GM23338 (cell line): Measurements from ENCODE around the gene TMCO1. TPM values are rescaled to one million over a fixed set of nuclear protein-coding genes. Genes with fewer than 3 reads are reported as not detected.

Experiments
- ATAC-seq: fragments of 200-7000 bp; cut with Tn5 transposase; 3 replicates; pipeline ENCODE4 v1.9.1; 2020
- DNase-seq: peaks from one replicate; pipeline ENCODE4 v3.0.0-alpha.2; 2015; ENCODE audit warnings: low spot score
- H2AFZ ChIP-seq: fragments of 200-600 bp; sonication (generic); 2 replicates; pipeline ENCODE4 v1.8.0; 2016; ENCODE audit warnings: antibody characterized with exemption, mild to moderate bottlenecking, moderate library complexity
- H3F3A ChIP-seq: fragments of 200-600 bp; sonication (generic); replicated peaks from 2 replicates; pipeline ENCODE4 v1.8.0; 2017; ENCODE audit warnings: antibody characterized with exemption, mixed run types, low read depth
- H3K27ac ChIP-seq: fragments of 200-600 bp; sonication (generic); 2 replicates; pipeline ENCODE4 v1.6.1; 2016; ENCODE audit warnings: low read depth
- H3K27me3 ChIP-seq: fragments of 200-600 bp; sonication (generic); 2 replicates; pipeline ENCODE4 v1.8.0; 2016; ENCODE audit warnings: mild to moderate bottlenecking, mixed run types, moderate library complexity; ENCODE audit not compliant: insufficient read depth
- H3K36me3 ChIP-seq: fragments of 200-600 bp; sonication (generic); 2 replicates; pipeline ENCODE4 v1.8.0; 2016; ENCODE audit warnings: mild to moderate bottlenecking; ENCODE audit not compliant: insufficient read depth
- H3K4me1 ChIP-seq: fragments of 200-600 bp; sonication (generic); 2 replicates; pipeline ENCODE4 v1.8.0; 2016; ENCODE audit warnings: mild to moderate bottlenecking, moderate library complexity; ENCODE audit not compliant: insufficient read depth
- H3K4me2 ChIP-seq: fragments of 200-600 bp; sonication (generic); 2 replicates; pipeline ENCODE4 v1.7.1; 2017; ENCODE audit warnings: mixed run types
- H3K4me3 ChIP-seq: fragments of 200-600 bp; sonication (generic); 2 replicates; pipeline ENCODE4 v1.6.1; 2016; ENCODE audit warnings: mixed run types
- H3K79me2 ChIP-seq: fragments of 200-600 bp; sonication (generic); replicated peaks from 2 replicates; pipeline ENCODE4 v1.8.0; 2017; ENCODE audit warnings: mild to moderate bottlenecking; ENCODE audit not compliant: insufficient read depth
- H3K9me2 ChIP-seq: fragments of 200-600 bp; sonication (generic); 2 replicates; pipeline ENCODE4 v1.8.0; 2017; ENCODE audit not compliant: insufficient read depth
- H4K20me1 ChIP-seq: fragments of 200-600 bp; sonication (generic); replicated peaks from 2 replicates; pipeline ENCODE4 v1.8.0; 2017; ENCODE audit warnings: mild to moderate bottlenecking; ENCODE audit not compliant: insufficient read depth
- H3K27ac Mint-ChIP-seq: 2 replicates; pipeline ENCODE4 v1.8.0; 2020; ENCODE audit warnings: inconsistent platforms, mild to moderate bottlenecking, moderate library complexity, mixed read lengths
- H3K27me3 Mint-ChIP-seq: 3 replicates; pipeline ENCODE4 v1.8.0; 2022; ENCODE audit warnings: low read depth, mild to moderate bottlenecking, moderate library complexity, mixed read lengths, inconsistent platforms; ENCODE audit not compliant: insufficient read depth, poor library complexity
- H3K36me3 Mint-ChIP-seq: 3 replicates; pipeline ENCODE4 v1.8.0; 2021; ENCODE audit warnings: low read depth, mild to moderate bottlenecking, inconsistent platforms, moderate library complexity, mixed read lengths
- H3K4me1 Mint-ChIP-seq: 3 replicates; pipeline ENCODE4 v1.8.0; 2020; ENCODE audit warnings: mild to moderate bottlenecking, inconsistent platforms, mixed read lengths
- H3K4me3 Mint-ChIP-seq: 3 replicates; pipeline ENCODE4 v1.8.0; 2021; ENCODE audit warnings: moderate library complexity, mild to moderate bottlenecking, inconsistent platforms, mixed read lengths
- H3K9me3 Mint-ChIP-seq: 3 replicates; pipeline ENCODE4 v1.8.0; 2020; ENCODE audit warnings: moderate library complexity, mild to moderate bottlenecking, inconsistent platforms, mixed read lengths
- CREB1 ChIP-seq: fragments of 250-450 bp; sonication (Bioruptor Pico); IDR thresholded peaks from 2 replicates; pipeline ENCODE4 v1.5.0; 2020; ENCODE audit warnings: low read depth, mild to moderate bottlenecking, moderate library complexity
- EZH2 ChIP-seq: fragments of 200-600 bp; sonication (generic); IDR thresholded peaks from one replicate; pipeline ENCODE4 v1.8.0; 2017; ENCODE audit warnings: antibody characterized with exemption, mild to moderate bottlenecking, low read depth; ENCODE audit not compliant: unreplicated experiment
- EZH2phosphoT487 ChIP-seq: fragments of 200-600 bp; sonication (generic); IDR thresholded peaks from one replicate; pipeline ENCODE4 v1.8.1; 2018; ENCODE audit warnings: antibody characterized with exemption; ENCODE audit not compliant: unreplicated experiment
- JUNB ChIP-seq: IDR thresholded peaks from one replicate; pipeline ENCODE4 v1.6.1; 2016; ENCODE audit warnings: antibody characterized with exemption; ENCODE audit not compliant: unreplicated experiment
- NANOG ChIP-seq: IDR thresholded peaks from 2 replicates; pipeline ENCODE4 v1.6.1; 2016; ENCODE audit warnings: antibody characterized with exemption, borderline replicate concordance
- STAT1 ChIP-seq: IDR thresholded peaks from one replicate; pipeline ENCODE4 v1.6.1; 2016; ENCODE audit warnings: antibody characterized with exemption; ENCODE audit not compliant: unreplicated experiment
- ZNF114 ChIP-seq: fragments of 250-450 bp; sonication (Bioruptor Pico); IDR thresholded peaks from 2 replicates; pipeline ENCODE4 v1.5.0; 2020; ENCODE audit warnings: mild to moderate bottlenecking, moderate library complexity
- ZNF331 ChIP-seq: fragments of 250-450 bp; sonication (Bioruptor Pico); IDR thresholded peaks from 2 replicates; pipeline ENCODE4 v1.5.0; 2020; ENCODE audit warnings: low read depth, mild to moderate bottlenecking, moderate library complexity
- polyA plus RNA-seq: library from polyadenylated mRNA; unstranded; fragments of >200 nt; fragmentation: Nextera tagmentation; extraction: Ambion mirVana; gene quantifications from 2 replicates; pipeline ENCODE4 v1.2.1, GENCODE V29; 2016
- total RNA-seq: library from RNA; depleted of rRNA; stranded (reverse); fragments of >200 nt; shearing (Covaris generic); gene quantifications from 2 replicates; pipeline ENCODE4 v1.2.3, GENCODE V29; 2014
- TF ChIP-seq, protein P1 (sequence below): fragments of 250-450 bp; sonication (Bioruptor Pico); IDR thresholded peaks from 2 replicates; pipeline ENCODE4 v1.5.0; 2020; ENCODE audit warnings: mild to moderate bottlenecking, moderate library complexity
- TF ChIP-seq, protein P2 (sequence below): IDR thresholded peaks from one replicate; pipeline ENCODE4 v1.6.1; 2018; ENCODE audit warnings: antibody characterized with exemption; ENCODE audit not compliant: unreplicated experiment
- TF ChIP-seq, protein P3 (sequence below): IDR thresholded peaks from 2 replicates; pipeline ENCODE4 v1.6.1; 2016; ENCODE audit warnings: antibody characterized with exemption
- TF ChIP-seq, protein P4 (sequence below), 2 experiments: fragments of 200-600 bp in 1 of 2; sonication (generic) in 1 of 2; conservative IDR thresholded peaks; 2 replicates each; pipeline versions ENCODE4 v1.5.1 to v1.6.1; 2016 to 2017; ENCODE audit warnings: antibody characterized with exemption in 2 of 2, low read depth in 2 of 2, mild to moderate bottlenecking in 2 of 2, moderate library complexity in 1 of 2

The TMCO1 gene
- total and polyA plus RNA-seq, 2 experiments from 2014 or later, result 38.3 to 116 TPM

DNA sequence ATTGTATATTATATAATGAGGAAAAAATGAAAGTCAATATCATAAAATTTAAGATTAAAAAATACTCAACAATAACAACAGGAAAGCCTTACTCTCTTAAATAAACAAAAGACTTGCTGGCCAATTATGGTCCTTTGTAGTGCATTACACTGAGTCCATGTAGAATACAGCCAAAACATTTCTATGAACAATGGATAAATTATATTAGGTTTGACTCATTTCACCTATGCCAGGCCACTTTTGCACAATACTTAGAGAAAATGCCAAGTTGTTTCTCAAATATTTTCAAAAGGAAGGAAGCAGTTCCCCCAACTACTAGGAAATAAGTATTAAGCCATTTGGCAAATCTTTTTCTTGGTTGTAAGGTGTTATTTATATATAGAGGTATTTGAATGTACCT lies 38.9 kb upstream of the TMCO1 start:
- Histone ChIP-seq H3K4me2 (no peak overlapping the region), H3K9me2 (no peaks in the 10 kb centered on the region), H3K4me1 (no peaks in the 10 kb centered on the region), H3K27ac (no peak overlapping the region), H3K27me3 (no peaks in the 10 kb centered on the region), H3F3A (no peaks in the 10 kb centered on the region), H3K4me3 (no peak overlapping the region), H3K79me2 (no peaks in the 10 kb centered on the region), H2AFZ (no peak overlapping the region), H3K36me3 (no peaks in the 10 kb centered on the region), H4K20me1 (no peaks in the 10 kb centered on the region; the same call in 1 of the 2 replicates)
- Mint-ChIP-seq H3K4me1 (no peaks in the 10 kb centered on the region), H3K4me3 (no peak overlapping the region), H3K36me3 (no peaks in the 10 kb centered on the region), H3K9me3 (peaks cover 3% of the 10 kb centered on the region; the same call in 1 of the 3 replicates), H3K27ac (no peak overlapping the region), H3K27me3 (no peaks in the 10 kb centered on the region)
- TF ChIP-seq STAT1 (no peak), NANOG (no peak), EZH2 (no peak), EZH2phosphoT487 (no peak), JUNB (no peak), ZNF331 (CRISPR knock-in tag) (no peak), CREB1 (CRISPR knock-in tag) (no peak), ZNF114 (no peak)
- TF ChIP-seq, protein P1, sequence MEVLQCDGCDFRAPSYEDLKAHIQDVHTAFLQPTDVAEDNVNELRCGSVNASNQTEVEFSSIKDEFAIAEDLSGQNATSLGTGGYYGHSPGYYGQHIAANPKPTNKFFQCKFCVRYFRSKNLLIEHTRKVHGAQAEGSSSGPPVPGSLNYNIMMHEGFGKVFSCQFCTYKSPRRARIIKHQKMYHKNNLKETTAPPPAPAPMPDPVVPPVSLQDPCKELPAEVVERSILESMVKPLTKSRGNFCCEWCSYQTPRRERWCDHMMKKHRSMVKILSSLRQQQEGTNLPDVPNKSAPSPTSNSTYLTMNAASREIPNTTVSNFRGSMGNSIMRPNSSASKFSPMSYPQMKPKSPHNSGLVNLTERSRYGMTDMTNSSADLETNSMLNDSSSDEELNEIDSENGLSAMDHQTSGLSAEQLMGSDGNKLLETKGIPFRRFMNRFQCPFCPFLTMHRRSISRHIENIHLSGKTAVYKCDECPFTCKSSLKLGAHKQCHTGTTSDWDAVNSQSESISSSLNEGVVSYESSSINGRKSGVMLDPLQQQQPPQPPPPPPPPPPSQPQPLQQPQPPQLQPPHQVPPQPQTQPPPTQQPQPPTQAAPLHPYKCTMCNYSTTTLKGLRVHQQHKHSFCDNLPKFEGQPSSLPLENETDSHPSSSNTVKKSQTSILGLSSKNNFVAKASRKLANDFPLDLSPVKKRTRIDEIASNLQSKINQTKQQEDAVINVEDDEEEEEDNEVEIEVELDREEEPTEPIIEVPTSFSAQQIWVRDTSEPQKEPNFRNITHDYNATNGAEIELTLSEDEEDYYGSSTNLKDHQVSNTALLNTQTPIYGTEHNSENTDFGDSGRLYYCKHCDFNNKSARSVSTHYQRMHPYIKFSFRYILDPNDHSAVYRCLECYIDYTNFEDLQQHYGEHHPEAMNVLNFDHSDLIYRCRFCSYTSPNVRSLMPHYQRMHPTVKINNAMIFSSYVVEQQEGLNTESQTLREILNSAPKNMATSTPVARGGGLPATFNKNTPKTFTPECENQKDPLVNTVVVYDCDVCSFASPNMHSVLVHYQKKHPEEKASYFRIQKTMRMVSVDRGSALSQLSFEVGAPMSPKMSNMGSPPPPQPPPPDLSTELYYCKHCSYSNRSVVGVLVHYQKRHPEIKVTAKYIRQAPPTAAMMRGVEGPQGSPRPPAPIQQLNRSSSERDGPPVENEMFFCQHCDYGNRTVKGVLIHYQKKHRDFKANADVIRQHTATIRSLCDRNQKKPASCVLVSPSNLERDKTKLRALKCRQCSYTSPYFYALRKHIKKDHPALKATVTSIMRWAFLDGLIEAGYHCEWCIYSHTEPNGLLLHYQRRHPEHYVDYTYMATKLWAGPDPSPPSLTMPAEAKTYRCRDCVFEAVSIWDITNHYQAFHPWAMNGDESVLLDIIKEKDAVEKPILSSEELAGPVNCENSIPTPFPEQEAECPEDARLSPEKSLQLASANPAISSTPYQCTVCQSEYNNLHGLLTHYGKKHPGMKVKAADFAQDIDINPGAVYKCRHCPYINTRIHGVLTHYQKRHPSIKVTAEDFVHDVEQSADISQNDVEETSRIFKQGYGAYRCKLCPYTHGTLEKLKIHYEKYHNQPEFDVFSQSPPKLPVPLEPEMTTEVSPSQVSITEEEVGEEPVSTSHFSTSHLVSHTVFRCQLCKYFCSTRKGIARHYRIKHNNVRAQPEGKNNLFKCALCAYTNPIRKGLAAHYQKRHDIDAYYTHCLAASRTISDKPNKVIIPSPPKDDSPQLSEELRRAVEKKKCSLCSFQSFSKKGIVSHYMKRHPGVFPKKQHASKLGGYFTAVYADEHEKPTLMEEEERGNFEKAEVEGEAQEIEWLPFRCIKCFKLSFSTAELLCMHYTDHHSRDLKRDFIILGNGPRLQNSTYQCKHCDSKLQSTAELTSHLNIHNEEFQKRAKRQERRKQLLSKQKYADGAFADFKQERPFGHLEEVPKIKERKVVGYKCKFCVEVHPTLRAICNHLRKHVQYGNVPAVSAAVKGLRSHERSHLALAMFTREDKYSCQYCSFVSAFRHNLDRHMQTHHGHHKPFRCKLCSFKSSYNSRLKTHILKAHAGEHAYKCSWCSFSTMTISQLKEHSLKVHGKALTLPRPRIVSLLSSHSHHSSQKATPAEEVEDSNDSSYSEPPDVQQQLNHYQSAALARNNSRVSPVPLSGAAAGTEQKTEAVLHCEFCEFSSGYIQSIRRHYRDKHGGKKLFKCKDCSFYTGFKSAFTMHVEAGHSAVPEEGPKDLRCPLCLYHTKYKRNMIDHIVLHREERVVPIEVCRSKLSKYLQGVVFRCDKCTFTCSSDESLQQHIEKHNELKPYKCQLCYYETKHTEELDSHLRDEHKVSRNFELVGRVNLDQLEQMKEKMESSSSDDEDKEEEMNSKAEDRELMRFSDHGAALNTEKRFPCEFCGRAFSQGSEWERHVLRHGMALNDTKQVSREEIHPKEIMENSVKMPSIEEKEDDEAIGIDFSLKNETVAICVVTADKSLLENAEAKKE (CRISPR knock-in tag), result no peak
- TF ChIP-seq, protein P2, sequence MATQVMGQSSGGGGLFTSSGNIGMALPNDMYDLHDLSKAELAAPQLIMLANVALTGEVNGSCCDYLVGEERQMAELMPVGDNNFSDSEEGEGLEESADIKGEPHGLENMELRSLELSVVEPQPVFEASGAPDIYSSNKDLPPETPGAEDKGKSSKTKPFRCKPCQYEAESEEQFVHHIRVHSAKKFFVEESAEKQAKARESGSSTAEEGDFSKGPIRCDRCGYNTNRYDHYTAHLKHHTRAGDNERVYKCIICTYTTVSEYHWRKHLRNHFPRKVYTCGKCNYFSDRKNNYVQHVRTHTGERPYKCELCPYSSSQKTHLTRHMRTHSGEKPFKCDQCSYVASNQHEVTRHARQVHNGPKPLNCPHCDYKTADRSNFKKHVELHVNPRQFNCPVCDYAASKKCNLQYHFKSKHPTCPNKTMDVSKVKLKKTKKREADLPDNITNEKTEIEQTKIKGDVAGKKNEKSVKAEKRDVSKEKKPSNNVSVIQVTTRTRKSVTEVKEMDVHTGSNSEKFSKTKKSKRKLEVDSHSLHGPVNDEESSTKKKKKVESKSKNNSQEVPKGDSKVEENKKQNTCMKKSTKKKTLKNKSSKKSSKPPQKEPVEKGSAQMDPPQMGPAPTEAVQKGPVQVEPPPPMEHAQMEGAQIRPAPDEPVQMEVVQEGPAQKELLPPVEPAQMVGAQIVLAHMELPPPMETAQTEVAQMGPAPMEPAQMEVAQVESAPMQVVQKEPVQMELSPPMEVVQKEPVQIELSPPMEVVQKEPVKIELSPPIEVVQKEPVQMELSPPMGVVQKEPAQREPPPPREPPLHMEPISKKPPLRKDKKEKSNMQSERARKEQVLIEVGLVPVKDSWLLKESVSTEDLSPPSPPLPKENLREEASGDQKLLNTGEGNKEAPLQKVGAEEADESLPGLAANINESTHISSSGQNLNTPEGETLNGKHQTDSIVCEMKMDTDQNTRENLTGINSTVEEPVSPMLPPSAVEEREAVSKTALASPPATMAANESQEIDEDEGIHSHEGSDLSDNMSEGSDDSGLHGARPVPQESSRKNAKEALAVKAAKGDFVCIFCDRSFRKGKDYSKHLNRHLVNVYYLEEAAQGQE, result no peak
- TF ChIP-seq, protein P3, sequence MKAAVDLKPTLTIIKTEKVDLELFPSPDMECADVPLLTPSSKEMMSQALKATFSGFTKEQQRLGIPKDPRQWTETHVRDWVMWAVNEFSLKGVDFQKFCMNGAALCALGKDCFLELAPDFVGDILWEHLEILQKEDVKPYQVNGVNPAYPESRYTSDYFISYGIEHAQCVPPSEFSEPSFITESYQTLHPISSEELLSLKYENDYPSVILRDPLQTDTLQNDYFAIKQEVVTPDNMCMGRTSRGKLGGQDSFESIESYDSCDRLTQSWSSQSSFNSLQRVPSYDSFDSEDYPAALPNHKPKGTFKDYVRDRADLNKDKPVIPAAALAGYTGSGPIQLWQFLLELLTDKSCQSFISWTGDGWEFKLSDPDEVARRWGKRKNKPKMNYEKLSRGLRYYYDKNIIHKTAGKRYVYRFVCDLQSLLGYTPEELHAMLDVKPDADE, result no peak
- TF ChIP-seq, protein P4, sequence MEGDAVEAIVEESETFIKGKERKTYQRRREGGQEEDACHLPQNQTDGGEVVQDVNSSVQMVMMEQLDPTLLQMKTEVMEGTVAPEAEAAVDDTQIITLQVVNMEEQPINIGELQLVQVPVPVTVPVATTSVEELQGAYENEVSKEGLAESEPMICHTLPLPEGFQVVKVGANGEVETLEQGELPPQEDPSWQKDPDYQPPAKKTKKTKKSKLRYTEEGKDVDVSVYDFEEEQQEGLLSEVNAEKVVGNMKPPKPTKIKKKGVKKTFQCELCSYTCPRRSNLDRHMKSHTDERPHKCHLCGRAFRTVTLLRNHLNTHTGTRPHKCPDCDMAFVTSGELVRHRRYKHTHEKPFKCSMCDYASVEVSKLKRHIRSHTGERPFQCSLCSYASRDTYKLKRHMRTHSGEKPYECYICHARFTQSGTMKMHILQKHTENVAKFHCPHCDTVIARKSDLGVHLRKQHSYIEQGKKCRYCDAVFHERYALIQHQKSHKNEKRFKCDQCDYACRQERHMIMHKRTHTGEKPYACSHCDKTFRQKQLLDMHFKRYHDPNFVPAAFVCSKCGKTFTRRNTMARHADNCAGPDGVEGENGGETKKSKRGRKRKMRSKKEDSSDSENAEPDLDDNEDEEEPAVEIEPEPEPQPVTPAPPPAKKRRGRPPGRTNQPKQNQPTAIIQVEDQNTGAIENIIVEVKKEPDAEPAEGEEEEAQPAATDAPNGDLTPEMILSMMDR (conservative IDR thresholded peaks at IDR 0.05; ENCODE audit: low read depth in 2 of 2), result no peak
- no peak for ATAC-seq
- no peak for DNase-seq
